GM18498 (cell line): ENCODE results near the gene TPCN1.

ENCODE experiments used
- ATAC-seq: cut with Tn5 transposase; IDR thresholded peaks from one replicate; pipeline ENCODE4 v1.9.1; 2021; ENCODE audit warnings: mild to moderate bottlenecking, moderate library complexity; ENCODE audit not compliant: unreplicated experiment

TPCN1 gene

GRCh38 chr12:113222730-113223531 lies 1.7 kb downstream of the TPCN1 start:
- ATAC-seq, result no peak

- no peak for ATAC-seq
Observed at GRCh38 chr12:113224955-113225354, 3.7 kb downstream of the TPCN1 start.

GRCh38 chr12:113226696-113227568 lies 5.7 kb downstream of the TPCN1 start:
- ATAC-seq, result no peak

- ATAC-seq, result no peak
Observed at GRCh38 chr12:113227686-113228391, 6.6 kb downstream of the TPCN1 start.

- no peak for ATAC-seq
Observed at GRCh38 chr12:113228394-113229028, 7.2 kb downstream of the TPCN1 start.

- ATAC-seq, result peak; percentile 13
Observed at GRCh38 chr12:113230315-113231234, 9.3 kb downstream of the TPCN1 start.

- ATAC-seq, result no peak
Observed at GRCh38 chr12:113231235-113232088, 10.2 kb downstream of the TPCN1 start.

- no peak for ATAC-seq
Observed at GRCh38 chr12:113232089-113232839, 11.0 kb downstream of the TPCN1 start.

GRCh38 chr12:113232840-113233585 lies 11.7 kb downstream of the TPCN1 start:
- ATAC-seq, result peak; percentile 76

- no peak for ATAC-seq
Observed at GRCh38 chr12:113233967-113234366, 12.7 kb downstream of the TPCN1 start.

- no peak for ATAC-seq
Observed at GRCh38 chr12:113234483-113234882, 13.2 kb downstream of the TPCN1 start.

- no peak for ATAC-seq
Observed at GRCh38 chr12:113235976-113236375, 14.7 kb downstream of the TPCN1 start.

GRCh38 chr12:113236539-113237399 lies 15.5 kb downstream of the TPCN1 start:
- ATAC-seq, result no peak

- ATAC-seq, result no peak
Observed at GRCh38 chr12:113237748-113238147, 16.5 kb downstream of the TPCN1 start.

- ATAC-seq, result no peak
Observed at GRCh38 chr12:113238309-113238708, 17.0 kb downstream of the TPCN1 start.

GRCh38 chr12:113239288-113239771 lies 18.1 kb downstream of the TPCN1 start:
- no peak for ATAC-seq
